ENCODE data around the gene FBRSL1.

FBRSL1 gene

GRCh38 chr12:132450418-132451171, 39.4 kb upstream of the FBRSL1 start:
- no peak for DNase-seq (ENCODE audit: extremely low read depth, low read depth)
- TF ChIP-seq, protein P1, sequence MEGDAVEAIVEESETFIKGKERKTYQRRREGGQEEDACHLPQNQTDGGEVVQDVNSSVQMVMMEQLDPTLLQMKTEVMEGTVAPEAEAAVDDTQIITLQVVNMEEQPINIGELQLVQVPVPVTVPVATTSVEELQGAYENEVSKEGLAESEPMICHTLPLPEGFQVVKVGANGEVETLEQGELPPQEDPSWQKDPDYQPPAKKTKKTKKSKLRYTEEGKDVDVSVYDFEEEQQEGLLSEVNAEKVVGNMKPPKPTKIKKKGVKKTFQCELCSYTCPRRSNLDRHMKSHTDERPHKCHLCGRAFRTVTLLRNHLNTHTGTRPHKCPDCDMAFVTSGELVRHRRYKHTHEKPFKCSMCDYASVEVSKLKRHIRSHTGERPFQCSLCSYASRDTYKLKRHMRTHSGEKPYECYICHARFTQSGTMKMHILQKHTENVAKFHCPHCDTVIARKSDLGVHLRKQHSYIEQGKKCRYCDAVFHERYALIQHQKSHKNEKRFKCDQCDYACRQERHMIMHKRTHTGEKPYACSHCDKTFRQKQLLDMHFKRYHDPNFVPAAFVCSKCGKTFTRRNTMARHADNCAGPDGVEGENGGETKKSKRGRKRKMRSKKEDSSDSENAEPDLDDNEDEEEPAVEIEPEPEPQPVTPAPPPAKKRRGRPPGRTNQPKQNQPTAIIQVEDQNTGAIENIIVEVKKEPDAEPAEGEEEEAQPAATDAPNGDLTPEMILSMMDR (IDR thresholded peaks at IDR 0.05; ENCODE audit: low read depth, low read length, missing control alignments), result no peak
- H3K4me3 ChIP-seq (replicated peaks; ENCODE audit: low read depth, low read length), result no peak overlapping the region

- no peak overlapping the region for H3K4me3 ChIP-seq (replicated peaks; ENCODE audit: low read depth, low read length)
- DNase-seq (ENCODE audit: extremely low read depth, low read depth), result no peak
- TF ChIP-seq, protein P1 (IDR thresholded peaks at IDR 0.05; ENCODE audit: low read depth, low read length, missing control alignments), result no peak
Observed at GRCh38 chr12:132451172-132451835, 38.6 kb upstream of the FBRSL1 start.

DNA sequence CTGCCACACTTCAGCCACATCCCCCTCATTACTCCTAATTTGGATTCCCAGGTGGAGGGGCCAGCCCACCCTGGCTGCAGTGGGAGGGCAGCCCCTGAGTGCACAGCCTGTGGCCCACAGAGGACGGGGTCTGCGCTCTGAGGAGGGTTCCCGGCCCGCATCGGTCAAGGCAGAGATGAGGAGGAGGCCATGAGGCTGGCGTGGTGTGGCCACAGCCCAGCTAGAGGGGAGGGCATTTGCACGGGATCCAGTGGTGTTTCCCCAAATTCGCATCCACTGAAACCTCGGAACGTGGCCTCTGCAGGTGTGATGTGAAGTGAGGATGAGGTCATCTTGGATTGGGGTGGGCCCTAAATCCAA, 38.1 kb upstream of the FBRSL1 start:
- DNase-seq (ENCODE audit: extremely low read depth, low read depth), result no peak
- H3K4me3 ChIP-seq (replicated peaks; ENCODE audit: low read depth, low read length), result no peak overlapping the region

DNA sequence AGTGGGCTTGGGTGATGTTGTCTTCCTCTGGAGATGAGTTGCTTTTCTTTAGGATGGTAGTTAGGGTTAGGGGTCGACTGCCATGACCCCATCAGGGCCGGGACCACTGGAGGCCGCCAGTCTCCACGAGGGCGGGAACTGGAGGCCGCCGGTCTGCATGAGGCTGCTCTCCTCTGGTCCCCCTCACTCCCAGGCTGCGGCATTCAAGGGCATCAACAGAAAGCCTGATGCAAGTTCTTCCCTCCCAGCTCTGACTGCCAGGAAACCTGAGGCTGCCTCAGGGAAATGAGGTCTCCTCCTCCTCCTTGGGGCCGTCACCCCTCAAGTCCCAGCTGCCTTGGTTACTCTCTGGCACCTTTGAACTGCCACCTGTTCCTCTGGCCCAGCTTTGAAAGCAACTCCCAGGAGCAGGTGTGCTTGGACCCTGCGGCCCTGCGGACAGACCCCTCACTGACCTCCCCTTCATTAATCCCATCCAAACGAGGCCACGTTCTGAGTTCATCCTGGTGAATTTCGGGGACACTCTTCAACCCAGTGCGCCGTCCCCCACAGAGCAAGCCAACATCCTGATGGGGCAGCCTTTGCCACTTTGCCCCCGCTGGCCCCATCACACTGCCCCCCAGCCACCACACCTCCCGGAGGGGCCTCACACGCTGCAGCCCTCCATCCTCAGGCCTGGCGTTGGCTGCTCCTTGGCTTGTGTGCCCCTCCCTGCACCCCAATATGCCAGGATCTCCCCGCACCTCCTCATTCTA, 37.2 kb upstream of the FBRSL1 start:
- H3K4me3 ChIP-seq (replicated peaks; ENCODE audit: low read depth, low read length), result no peak overlapping the region
- TF ChIP-seq, protein P1 (IDR thresholded peaks at IDR 0.05; ENCODE audit: low read depth, low read length, missing control alignments), result no peak
- no peak for DNase-seq (ENCODE audit: extremely low read depth, low read depth)

More for the DNA sequence above, 38.1 kb upstream of the FBRSL1 start:
- TF ChIP-seq, protein P1 (IDR thresholded peaks at IDR 0.05; ENCODE audit: low read depth, low read length, missing control alignments), result no peak

GRCh38 chr12:132453361-132454192, 36.4 kb upstream of the FBRSL1 start:
- DNase-seq (ENCODE audit: extremely low read depth, low read depth), result no peak
- TF ChIP-seq, protein P1 (IDR thresholded peaks at IDR 0.05; ENCODE audit: low read depth, low read length, missing control alignments), result no peak
- no peak overlapping the region for H3K4me3 ChIP-seq (replicated peaks; ENCODE audit: low read depth, low read length)
